Activated gamma-delta T cell treated with Interleukin-2 at 50 U/mL for 16 hours (primary cell): ENCODE results near the gene IDUA.
"Not testable (repeated sequence)": the region's sequence is repeated elsewhere in the genome, so short reads cannot be mapped to it uniquely, and the experiment has no call there.

Experiments
- DNase-seq: peaks from one replicate; pipeline ENCODE4 v3.0.0-alpha.2; 2020

IDUA gene

DNA sequence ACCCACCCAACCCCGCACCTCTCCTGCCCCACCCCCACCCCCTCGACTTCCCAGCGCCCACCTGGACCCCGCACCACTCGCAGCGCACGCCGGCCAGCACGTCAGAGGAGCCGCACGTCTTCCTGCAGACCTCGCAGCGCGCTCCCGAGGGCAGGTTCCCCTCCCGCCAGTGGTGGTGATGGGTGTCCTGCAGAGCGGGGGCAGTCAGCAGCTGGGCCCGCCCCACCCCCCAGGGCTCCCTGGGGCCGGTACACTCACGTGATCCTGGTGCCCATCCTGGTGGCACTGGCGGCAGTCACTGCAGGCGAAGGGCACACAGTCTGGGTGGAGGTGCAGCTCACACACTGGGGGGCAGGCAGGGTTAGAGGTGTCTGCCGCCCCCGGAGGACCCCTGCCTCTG is 18.6 kb upstream of the IDUA start:
- DNase-seq = no peak

DNA sequence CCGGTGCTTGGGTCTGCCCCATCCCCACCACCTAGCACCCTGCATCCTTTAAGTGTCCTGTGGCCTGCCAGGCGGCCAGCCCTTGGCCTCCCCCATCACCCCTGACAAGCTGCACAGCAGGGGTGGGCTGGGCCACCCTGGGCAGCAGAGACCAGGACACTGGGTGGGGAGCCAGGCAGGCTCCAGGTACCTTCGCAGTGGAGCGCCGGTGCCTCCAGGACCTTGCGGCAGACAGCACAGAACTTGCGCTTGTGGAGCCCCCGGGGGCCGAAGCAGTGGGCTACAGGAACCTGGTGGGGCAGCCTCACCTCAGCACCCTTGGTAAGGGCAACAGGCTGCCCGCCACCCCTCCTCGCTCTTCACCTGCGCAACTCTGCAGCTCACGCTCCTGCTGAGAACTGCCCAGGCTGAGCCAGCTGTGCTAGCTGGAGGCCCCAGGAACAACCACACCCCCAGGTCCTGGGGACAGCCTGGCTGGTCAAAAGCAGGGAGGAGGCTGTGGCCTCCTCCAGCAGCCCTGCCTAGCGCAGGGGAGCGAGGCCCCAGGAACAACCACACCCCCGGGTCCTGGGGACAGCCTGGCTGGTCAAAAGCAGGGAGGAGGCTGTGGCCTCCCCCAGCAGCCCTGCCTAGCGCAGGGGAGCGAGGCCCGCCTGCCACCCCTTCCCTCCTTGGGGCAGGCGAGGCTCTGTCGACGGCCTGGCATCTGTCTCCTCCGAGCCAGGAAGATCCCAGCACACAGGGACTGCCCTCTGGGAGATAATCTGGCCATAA is 18.0 kb upstream of the IDUA start:
- no peak for DNase-seq

DNA sequence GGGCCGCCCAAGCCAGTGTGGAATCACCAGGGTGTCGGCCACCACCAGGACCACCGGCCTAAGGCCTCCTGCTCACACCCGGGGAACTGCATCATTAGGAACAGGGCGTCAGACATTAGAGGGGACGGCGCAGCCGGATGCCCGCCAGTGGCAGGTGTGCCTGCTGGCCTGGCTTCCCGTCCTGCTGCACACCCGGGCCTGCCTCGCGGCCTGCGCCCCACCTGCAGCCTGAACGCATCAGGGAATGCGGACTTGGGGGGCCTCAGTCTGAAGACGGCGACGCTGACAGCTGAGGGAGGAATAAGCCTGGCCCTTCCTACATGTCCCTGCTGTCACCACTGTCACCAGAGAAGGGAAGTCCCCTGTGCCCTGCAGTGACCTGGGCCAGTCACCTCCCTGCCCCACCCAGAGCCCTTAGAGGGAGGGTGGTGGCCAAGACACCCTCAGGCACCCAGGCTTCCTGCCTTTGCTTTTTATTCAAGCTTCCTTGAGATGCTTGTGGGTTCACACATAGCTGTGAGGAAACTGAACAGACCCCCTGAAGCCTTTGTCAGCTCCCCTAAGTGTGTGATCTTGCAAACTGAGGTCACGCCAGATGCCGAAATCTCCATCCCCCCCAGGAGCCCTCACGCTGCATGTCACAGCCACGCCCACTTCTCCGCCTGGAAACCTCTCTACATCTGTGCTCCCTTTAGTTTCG is 16.6 kb upstream of the IDUA start:
- peak; percentile 69 for DNase-seq

DNA sequence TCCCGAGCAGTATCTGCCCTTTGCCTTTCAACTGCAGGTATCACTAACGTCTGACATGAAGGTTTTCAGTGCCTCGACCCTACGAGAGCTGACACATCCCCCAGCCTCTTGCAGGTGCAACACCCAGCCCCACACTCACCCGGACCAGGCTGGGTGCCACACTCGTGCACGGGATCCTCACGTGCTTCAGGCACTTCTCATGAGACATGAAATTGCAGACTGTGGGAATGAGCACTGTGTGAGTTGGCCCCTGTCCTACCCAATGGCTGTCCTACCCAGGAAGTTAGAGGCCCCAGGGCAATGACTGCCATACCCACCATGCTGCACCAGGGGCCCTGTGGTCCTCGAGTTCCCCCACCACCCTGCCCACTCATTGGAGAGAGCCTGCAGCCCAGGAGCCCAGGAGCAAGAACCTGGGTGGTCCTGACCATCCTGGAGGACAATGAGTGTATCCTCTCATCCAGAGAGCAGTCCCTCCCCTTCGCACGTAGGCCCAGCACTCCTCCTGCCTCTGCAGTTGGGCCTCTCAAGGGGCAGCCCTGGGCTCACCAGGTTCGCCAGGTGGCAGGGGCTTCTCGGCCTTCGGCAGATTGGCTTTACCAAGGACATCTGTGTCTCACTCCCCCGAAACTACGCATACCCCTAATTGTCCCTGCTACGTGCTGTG is 15.9 kb upstream of the IDUA start:
- DNase-seq = no peak

DNA sequence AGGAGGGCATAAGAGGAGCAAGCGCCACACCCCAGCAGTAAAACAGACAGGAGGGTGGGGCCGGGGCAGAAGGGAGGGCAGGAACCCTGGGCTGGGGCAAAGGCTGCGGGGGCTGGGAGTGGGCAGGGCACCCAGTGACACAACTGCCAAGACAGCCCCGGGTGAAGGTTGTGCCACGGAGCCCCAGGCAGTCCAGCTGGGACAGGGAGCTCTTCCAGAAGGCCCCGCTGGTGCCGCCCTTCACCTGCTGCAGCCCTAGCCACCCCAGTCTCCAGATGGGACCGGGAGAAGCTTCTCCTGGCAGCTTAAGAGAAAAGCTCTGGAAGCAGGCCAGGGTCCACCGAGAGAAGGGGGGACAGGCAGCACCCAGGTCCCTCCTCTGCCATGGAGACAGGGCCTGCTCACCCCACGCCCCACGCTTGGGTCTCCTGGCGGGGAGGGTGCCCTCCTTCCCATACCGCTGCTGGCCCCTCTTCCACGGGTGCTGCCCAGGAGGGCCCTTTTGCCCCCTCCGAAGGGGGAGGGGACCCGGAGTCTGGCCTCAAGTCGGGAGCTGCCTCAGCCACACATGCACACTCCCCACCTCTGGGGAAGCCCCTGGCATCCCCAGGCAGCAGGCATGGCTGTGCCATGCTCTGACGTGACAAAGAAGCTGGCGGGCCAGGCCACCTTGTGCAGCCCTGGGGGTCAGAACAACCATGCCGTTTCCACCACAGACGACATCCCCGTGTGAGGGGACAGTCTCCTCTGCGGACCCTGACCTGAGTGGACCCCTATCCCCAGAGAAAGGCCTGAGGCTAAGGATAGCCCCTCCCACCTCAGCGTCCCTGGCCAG is 15.0 kb upstream of the IDUA start:
- no peak for DNase-seq

DNA sequence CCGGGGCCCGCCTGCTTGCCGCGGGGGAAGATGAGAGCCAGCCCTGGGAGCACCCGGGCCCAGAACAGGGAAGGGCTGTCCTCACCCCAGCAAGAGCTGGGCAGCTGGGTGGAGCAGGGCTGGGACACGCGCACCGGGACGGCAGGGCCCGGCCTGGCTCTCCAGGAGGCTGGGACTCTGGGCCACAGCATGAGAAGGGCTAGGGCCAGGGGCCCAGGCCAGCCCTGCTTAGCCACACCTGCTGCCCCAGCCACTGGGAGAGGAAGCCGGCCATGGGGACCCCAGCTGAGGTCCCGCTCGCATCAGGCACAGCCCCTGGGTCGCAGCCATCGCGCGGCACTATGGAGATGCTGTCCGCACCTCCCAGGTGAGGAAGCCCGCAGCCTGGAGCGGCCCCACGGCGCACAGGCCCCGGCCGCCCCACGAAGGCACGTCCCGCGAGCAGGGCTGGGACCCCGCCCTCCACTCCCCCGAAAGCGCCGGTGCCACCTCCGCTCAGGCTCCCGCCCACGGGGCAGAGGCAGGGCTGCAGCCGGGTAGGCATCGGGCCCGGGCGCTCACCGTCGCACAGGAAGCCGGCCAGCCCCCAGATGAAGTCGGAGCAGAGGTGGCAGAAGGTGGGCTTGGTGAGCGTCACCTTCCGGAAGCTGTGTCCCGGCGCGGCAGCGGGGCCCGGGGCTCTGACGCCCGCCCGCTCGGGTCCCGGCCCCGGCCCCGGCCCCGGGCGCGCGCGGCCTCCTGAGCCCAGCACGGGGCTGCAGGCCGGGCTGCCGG is 14.0 kb upstream of the IDUA start:
- DNase-seq = peak; percentile 61

DNA sequence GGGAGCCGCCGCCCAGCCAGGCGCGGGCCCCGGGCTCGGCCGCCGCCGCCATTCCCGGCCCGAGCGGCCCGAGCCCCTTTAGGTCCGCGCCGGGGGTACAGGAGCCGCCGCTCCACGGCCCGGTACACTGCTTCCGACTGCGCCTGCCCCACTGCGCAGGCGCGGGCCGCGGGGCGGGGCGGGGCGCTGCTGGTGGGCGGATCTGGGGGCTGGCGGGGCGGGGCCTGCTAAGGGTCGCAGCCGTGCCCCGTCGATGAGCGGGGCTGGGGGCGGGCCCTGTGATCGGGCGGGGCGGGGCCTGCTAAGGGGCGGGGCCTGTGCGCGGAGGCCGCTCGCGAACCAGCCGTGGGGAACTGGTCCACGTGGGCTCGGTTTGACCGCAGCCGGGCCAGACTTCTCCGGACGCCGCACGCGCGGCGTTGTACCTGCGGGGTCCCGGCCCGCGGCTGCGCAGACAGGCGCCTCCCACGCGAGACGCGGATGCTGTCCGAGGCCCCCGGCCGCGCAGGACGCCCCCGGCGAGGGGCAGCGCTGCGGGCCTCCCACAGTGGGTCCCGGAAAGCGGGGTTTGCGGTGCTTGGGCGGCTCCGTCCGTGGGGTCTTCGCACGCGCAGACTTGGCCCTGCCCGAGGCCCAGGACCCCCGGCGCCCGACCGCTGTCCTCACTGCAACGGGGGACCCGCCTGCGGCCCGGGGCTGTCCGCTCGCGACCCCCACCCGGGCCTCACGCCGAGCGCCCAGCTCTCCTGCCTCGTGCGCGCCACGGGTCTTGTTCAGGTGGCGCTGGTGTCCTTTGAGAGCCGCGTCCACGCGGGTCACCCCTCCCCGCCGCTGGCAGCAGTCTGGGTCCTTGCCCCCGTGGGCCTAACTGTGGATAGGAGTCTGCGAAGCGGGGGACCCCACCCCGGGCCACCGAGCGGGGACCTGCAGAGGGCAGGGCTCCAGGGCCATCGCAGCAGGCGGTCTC is 13.1 kb upstream of the IDUA start, which contains the start of gene DGKQ:
Gene DGKQ, minus strand, starts transcription at position 139 of the 967 bp plus-strand sequence. Its CDS starts 87 bp downstream, at position 52.
- peak; percentile 87 for DNase-seq

DNA sequence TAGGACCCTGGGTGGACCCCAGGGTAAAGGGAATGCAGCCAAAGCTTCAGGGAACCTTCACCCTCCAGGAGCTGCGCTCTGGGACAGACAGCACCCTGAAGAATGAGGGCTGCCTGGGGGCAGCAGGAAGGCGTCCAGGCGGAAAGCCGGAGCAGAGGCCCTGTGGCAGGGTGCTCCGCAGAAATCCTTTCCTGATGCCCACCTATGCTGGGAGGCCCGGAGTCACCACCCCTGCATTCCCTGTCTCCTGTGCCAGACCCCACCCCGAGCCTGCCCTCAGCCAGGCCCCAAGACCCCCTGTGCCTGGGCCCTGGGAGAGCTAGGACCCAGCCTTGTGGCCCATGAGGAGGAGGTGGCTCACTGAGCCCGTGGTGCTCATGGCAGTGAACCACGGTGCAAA is 12.2 kb upstream of the IDUA start:
- DNase-seq = no peak

DNA sequence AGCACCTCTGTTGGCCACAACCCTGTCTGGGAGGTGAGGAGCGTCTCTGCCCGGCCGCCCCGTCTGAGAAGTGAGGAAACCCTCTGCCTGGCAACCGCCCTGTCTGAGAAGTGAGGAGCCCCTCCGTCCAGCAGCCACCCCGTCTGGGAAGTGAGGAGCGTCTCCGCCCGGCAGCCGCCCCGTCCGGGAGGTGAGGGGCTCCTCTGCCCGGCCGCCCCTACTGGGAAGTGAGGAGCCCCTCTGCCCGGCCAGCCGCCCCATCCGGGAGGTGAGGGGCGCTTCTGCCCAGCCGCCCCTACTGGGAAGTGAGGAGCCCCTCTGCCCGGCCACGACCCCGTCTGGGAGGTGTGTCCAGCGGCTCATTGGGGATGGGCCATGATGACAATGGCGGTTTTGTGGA is 10.8 kb upstream of the IDUA start:
- DNase-seq = not testable (repeated sequence)

DNA sequence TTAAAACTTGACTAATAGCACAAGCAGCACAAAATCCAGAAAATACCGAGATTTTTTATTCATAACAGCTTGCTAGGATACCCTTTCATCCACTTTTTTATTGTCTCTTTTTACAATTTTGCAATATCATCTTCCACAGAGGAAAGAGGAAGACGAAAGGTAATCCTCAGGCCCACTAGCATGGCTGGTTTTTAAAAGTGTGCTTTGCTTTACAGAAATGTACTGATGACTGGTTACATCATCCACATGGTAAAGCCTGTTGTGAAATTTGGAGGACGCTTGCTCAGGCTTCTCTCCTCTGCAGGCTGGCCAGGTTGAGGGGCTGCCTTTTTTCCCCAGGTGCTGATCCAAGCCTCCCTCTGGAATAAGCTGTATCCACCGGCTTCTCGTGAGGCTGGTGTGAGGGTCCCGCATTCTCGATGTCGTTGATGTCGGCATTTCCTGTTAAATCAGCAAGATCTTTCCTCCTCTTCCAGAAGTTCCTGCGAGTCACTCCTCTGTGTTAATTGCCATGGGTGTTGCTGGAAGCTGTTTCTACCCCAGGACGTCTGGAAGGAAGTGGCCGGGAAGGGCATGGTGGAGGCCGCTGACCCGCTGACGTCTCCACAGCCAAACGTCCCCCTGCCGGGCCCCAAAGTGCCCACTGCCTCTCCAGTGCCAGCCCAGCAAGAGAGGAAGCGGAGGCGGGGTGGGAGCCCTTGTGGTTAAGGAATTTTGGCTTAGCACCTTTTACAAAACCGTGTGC is 7.7 kb upstream of the IDUA start:
- DNase-seq = no peak

DNA sequence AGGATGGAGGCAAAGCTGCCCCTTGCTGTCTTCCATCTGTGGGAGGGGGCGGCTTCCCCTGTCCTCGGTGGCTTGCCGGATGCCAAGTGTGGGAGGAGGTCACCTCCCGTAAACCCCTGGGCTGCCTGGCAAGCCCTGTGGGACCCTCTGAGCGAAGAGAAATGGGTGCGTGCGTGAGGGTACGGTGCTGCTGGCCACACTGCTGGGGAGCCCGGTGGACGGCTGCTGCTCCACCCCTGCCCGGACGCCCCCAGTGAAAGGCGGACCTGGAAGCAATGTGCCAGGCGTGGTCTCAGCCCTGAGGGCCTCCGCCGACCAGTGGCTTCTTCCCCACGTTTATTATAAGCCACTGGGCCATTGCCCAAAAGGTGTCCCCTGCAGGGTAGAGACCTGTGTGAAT is 4.6 kb upstream of the IDUA start:
- no peak for DNase-seq

DNA sequence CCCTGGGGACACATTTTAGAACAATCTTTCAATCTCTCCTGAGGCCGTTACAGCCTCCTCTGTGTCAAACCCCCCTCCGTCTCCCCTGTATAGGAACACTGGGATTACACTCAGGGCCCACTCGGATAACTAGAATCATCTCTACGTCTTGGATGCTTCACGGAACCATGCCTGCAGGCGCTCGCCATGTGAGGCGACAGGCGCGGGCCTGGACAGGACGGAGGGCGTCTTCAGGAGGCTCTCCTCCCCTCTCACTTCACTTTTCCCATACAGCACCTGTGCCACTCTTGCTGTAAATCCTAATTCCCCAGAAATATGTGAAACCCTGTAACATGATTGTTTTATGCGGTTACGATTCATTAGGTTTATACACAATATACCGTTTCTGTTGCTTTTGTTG is 4.0 kb upstream of the IDUA start:
- no peak for DNase-seq

DNA sequence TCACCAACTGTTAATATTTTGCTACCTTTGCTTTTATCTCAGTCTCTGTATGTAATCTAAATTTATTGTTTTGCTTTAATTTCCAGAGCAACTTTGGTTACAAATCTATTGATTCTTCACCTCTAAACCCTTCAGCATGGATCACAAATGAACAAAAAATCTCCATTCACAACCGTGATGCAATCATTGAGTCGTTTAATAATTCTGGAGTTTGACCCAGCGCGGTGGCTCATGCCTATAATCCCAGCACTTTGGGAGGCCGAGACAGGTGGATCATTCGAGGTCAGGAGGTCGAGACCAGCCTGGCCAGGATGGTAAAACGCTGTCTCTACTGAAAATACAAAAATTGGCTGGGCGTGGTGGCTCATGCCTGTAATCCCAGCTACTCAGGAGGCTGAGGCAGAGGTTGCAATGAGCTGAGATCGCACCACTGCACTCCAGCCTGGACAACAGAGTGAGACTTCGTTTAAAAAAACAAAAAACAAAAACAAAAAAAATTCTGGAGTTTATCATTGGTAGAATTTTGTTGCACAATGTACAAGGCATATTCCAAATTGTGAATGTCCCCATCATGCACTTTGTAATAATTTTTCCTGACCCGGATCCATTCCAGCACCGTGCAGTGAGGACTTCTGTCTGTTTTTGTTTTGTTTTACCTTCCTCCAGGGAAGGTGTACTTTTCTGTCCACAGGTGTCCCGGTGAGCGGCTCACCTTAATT is 2.3 kb upstream of the IDUA start:
- no peak for DNase-seq

DNA sequence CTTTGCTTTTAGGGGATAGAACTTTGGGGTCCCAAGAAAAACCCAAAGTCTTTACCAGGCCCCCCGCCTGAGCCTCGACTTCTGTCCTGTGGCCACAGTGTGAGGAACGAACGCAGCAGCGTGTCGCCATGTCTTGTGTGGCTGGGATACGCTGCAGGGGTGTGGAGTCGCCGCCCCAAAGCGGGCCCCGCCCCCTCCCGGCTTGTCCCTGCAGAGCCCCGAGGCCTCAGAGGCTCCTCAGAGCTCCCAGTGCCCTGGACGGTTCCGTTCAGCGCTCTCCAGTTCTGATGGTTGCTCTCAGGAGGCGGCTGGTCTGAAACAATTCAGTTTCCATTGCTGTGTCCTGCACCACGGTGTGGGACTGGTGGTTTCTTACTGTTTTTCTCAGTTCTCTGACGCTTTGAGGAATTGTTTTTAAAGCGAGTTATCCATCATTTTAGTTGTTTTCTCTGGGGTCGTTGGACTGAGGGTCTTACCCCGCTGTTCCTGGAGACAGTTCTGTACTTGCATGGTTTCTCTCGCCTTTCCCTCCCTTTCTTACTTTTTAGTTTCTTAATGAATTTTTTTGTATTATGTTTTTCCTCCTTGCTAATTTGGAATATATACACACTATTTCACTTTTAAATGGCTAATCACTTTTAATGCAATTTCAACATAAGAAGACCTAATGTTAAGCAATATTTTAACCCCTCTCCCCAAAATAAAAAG is 1.6 kb upstream of the IDUA start:
- DNase-seq = peak; percentile 67

DNA sequence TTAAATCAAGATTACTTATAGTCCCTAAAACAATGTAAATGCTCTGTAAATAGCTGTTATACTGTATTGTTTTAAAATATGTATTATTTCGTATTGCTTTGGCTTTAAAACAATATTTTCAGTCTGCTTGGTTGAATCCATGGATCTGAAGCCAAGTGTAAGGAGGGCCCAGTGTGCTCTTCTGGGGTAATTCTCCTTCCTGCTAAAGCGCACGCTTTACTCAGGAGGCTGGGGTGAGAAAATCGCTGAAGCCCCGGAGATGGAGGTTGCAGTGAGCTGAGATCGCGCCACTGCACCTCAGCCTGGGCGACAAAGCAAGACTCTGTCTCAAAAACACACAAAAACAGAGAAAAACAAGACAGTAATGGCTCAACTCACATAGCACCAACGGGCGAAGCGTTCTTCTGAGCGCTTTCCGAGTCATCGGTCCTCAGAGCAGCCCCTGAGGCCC is 391 bp upstream of the IDUA start:
- DNase-seq = no peak

DNA sequence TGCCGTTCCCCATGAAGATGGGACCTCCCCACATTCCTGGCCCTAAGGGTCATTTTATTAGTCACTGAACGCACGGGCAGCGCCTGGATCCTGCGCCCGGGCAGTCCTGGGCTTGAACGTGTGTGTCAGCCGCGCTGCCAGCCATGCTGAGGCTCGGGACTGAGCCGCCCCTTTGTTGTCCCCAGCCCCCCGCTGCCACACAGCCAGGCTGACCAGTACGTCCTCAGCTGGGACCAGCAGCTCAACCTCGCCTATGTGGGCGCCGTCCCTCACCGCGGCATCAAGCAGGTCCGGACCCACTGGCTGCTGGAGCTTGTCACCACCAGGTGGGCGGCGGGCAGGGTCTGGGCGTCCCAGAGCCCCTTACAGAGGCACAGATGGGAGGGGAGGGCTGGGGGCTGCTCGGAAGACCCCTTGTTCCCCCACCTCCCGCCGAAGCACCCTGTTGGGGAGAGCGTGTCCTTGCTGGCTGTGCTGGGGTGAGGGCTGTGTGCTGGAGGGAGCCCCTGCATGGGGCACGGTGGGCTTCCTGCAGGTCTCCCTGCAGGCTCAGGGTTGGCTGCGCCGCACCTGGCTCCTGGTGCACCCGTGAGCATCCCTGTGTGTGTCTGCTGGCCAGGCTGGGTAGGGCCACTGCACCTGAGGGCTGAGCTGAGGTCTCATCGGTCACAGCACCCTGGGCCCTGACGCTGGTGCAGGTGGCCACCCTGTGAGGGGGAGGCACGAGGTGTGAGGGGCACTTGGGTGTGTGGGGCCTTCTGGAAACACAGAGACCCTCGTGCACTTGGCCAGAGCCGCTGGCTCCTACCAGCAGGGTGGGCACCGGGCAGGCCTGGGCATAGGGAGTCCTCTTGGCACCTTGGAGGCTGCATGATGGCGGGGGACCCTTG is 1.0 kb downstream of the IDUA start:
- no peak for DNase-seq
